ENCODE results near the gene RAB36.

The RAB36 gene

GRCh38 chr22:23103199-23103954 is 41.9 kb upstream of the RAB36 start:
- no peaks in the 10 kb centered on the region for H3K36me3 Mint-ChIP-seq (ENCODE audit: insufficient read depth)
- no peaks in the 10 kb centered on the region for H3K9me3 Mint-ChIP-seq
- no peak overlapping the region for H3K4me3 Mint-ChIP-seq
- H3K4me1 Mint-ChIP-seq = no peaks in the 10 kb centered on the region
- H3K27ac Mint-ChIP-seq (ENCODE audit: low read depth) = no peak overlapping the region
- ATAC-seq (replicated peaks; ENCODE audit: extremely low read depth, poor library complexity, severe bottlenecking) = no peak
- no peak for DNase-seq (ENCODE audit: low spot score in 2 of 2)
- no peaks in the 10 kb centered on the region for H3K27me3 Mint-ChIP-seq

DNA sequence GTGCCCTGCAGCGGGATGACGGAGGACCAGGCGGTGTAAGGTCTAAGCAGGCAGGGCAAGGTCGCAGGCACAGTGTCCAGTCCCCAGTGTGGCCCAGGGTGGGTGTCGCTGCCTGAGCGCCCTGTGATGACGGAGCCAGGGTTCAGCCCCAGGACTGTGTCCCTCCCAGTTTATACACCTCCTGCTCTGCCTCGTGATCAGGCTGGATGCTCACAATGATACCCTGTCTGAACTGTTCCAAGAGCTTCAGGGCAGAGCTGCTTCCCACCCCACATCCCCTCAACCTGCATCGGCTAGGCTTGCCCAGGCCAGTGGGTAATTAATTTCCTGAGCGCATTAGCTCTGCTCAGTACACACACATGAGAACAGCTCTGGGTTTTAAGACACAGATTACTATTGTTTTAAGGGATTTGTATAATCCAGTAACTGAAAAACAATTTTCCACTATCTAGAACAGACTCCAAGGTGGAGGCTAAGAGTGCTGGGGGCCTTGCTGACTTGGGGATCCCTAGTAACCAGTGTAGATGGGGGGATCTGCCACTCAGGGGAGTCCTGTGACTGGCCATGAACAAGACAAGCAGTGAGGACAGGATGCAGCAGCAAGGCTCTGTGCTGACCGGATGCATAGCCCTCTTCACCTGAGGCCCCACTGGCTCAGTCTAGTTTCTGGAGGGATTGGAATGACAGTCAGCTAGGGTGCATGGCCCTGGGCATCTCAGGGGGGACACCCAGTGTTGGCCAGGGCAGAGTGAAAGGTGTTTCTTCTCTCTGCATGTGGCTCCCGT is 40.9 kb upstream of the RAB36 start:
- ATAC-seq (replicated peaks; ENCODE audit: extremely low read depth, poor library complexity, severe bottlenecking) (no peak), DNase-seq (ENCODE audit: low spot score in 2 of 2) (no peak)
- Mint-ChIP-seq H3K36me3 (ENCODE audit: insufficient read depth) (no peaks in the 10 kb centered on the region), H3K4me3 (no peak overlapping the region), H3K4me1 (no peaks in the 10 kb centered on the region), H3K27me3 (no peaks in the 10 kb centered on the region), H3K27ac (ENCODE audit: low read depth) (no peak overlapping the region), H3K9me3 (no peaks in the 10 kb centered on the region)

- DNase-seq (ENCODE audit: low spot score in 2 of 2) (no peak), ATAC-seq (replicated peaks; ENCODE audit: extremely low read depth, poor library complexity, severe bottlenecking) (no peak)
- H3K4me1 Mint-ChIP-seq = no peaks in the 10 kb centered on the region
- no peak overlapping the region for H3K27ac Mint-ChIP-seq (ENCODE audit: low read depth)
- H3K4me3 Mint-ChIP-seq = no peak overlapping the region
- no peaks in the 10 kb centered on the region for H3K27me3 Mint-ChIP-seq
- H3K36me3 Mint-ChIP-seq (ENCODE audit: insufficient read depth) = no peaks in the 10 kb centered on the region
- no peaks in the 10 kb centered on the region for H3K9me3 Mint-ChIP-seq
These were observed 40.0 kb upstream of the RAB36 start for GRCh38 chr22:23105304-23105703.

DNA sequence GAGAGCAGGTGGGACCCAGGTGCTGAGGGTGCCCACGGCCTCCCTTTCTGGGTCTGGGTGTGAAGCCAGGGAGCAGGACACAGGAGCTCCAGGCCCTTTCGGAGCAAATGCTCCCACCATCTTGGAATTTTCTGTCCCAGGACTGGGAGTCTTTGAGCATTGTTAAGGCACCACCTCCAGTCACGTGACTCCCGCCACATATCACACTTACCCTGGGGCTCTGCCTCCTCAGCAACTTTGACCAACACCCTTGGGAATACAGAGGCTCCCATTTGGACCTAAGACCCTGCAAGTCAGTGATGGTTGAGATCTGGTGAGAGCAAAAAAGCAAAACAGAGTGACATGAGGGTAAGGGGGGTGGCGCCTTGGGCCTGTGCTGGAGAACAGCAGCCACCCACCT is 39.4 kb upstream of the RAB36 start:
- no peak for DNase-seq (ENCODE audit: low spot score in 2 of 2)
- Mint-ChIP-seq H3K9me3 (no peaks in the 10 kb centered on the region), H3K27ac (ENCODE audit: low read depth) (no peak overlapping the region), H3K27me3 (no peaks in the 10 kb centered on the region), H3K36me3 (ENCODE audit: insufficient read depth) (no peaks in the 10 kb centered on the region), H3K4me3 (no peak overlapping the region), H3K4me1 (no peaks in the 10 kb centered on the region)
- ATAC-seq (replicated peaks; ENCODE audit: extremely low read depth, poor library complexity, severe bottlenecking) = no peak

DNA sequence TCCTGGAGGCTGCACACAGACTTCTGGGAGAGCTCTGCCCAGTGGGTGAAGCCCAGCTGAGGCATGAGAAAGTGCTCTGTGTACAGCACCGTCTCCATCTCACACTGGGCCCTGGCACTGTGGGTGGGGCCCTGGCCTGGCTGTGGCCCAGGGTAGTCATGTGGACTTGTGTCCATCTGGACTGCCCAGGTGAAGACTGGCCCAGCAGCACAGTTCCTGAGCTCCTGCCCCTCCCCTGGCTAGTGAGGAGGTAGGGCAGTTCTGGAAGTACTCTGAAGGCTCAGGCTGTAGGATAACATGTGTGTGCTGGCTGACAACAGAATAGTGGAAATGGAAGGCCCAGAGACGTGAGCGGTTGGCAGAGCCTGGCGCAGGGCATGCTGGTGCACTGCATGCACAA is 38.9 kb upstream of the RAB36 start:
- H3K9me3 Mint-ChIP-seq = no peaks in the 10 kb centered on the region
- H3K36me3 Mint-ChIP-seq (ENCODE audit: insufficient read depth) = no peaks in the 10 kb centered on the region
- no peaks in the 10 kb centered on the region for H3K4me1 Mint-ChIP-seq
- no peak overlapping the region for H3K4me3 Mint-ChIP-seq
- no peak for ATAC-seq (replicated peaks; ENCODE audit: extremely low read depth, poor library complexity, severe bottlenecking)
- no peak for DNase-seq (ENCODE audit: low spot score in 2 of 2)
- H3K27me3 Mint-ChIP-seq = no peaks in the 10 kb centered on the region
- H3K27ac Mint-ChIP-seq (ENCODE audit: low read depth) = no peak overlapping the region

DNA sequence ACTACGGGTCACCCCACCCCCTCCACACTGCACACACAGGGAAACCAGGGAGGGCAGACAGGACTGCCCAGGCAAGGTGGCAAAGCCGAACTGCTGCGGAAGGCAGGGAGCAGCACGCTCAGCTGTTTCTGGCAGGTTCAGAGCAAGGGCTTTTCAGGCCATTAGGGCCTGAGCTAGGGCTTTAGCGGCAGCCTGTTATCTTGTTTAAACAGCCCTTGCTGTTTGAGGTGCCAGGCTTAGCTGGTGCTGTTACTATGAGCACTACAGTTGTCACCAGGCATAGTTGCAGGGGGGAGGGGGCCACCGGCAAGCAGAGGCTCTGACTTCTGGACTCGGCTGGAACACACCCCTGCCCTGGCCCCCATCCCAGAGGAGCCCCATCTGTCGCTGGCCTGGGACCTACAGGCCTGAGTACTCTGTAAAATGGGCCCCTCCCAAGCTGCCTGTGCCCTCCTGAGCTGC is 38.3 kb upstream of the RAB36 start:
- H3K27ac Mint-ChIP-seq (ENCODE audit: low read depth) = no peak overlapping the region
- no peaks in the 10 kb centered on the region for H3K36me3 Mint-ChIP-seq (ENCODE audit: insufficient read depth)
- no peaks in the 10 kb centered on the region for H3K9me3 Mint-ChIP-seq

GRCh38 chr22:23107487-23108248 is 37.6 kb upstream of the RAB36 start:
- Mint-ChIP-seq H3K36me3 (ENCODE audit: insufficient read depth) (no peaks in the 10 kb centered on the region), H3K4me3 (no peak overlapping the region), H3K27me3 (no peaks in the 10 kb centered on the region), H3K27ac (ENCODE audit: low read depth) (no peak overlapping the region), H3K4me1 (no peaks in the 10 kb centered on the region), H3K9me3 (no peaks in the 10 kb centered on the region)
- DNase-seq (ENCODE audit: low spot score in 2 of 2) = no peak
- ATAC-seq (replicated peaks; ENCODE audit: extremely low read depth, poor library complexity, severe bottlenecking) = no peak

More for the DNA sequence above, 38.3 kb upstream of the RAB36 start:
- H3K4me1 Mint-ChIP-seq = no peaks in the 10 kb centered on the region
- DNase-seq (ENCODE audit: low spot score in 2 of 2) (no peak), ATAC-seq (replicated peaks; ENCODE audit: extremely low read depth, poor library complexity, severe bottlenecking) (no peak)
- H3K27me3 Mint-ChIP-seq = no peaks in the 10 kb centered on the region
- no peak overlapping the region for H3K4me3 Mint-ChIP-seq

DNA sequence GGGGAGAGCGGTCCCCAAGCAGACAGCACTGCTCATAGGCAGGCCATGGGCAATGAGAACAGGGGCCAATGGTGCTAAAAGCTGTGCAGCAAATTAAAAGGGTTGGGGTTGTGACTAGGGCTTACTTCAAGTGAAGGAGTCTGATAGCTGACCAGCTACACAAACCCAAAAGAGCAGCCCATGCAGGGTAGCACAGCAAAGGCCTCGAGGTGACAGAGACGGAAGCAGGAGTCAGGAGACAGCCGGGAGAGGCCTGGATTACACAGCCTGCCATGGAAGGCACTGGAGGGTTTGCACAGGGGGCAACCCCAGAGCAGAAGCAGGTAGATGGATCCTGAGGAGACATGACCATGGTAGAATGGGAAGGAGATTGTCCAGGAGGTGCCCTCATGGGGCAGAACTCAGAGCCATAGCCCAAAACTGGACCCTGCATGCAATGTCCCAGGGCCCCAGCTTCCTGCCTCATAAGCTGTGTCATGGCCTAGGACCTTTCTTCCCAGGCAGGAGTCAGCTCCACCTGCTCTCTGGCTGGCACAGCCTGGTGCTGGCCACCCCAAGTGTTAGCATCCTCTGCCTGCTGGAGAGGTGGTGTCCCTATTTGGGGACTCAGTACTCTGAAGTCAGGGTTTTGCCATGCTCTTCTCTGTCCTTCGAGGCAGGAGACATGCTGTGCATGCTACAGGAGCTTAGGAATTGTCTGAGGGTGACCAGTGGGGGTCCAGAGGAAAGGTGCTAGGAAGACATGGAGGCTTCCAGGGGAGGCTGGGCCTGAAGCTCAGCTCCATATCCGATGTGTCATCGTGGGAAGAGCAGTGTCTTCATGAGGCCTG is 36.8 kb upstream of the RAB36 start:
- H3K4me3 Mint-ChIP-seq = no peak overlapping the region
- H3K9me3 Mint-ChIP-seq = no peaks in the 10 kb centered on the region
- no peaks in the 10 kb centered on the region for H3K4me1 Mint-ChIP-seq
- DNase-seq (ENCODE audit: low spot score in 2 of 2) (no peak), ATAC-seq (replicated peaks; ENCODE audit: extremely low read depth, poor library complexity, severe bottlenecking) (no peak)
- H3K36me3 Mint-ChIP-seq (ENCODE audit: insufficient read depth) = no peaks in the 10 kb centered on the region
- no peaks in the 10 kb centered on the region for H3K27me3 Mint-ChIP-seq
- no peak overlapping the region for H3K27ac Mint-ChIP-seq (ENCODE audit: low read depth)

DNA sequence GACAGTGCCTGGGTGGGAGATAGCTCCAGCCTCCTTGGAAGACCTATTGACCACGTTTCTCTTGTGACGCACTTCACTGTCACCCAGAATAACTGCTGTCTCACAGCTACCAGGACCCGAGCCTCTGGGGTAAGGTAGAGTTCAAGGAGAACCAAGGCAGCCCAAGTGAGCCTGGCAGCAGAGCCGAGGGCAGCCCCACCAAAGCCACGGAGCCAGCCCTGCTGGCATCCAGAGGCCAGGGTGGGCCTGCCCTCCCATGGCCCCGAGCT is 36.3 kb upstream of the RAB36 start:
- no peak for ATAC-seq (replicated peaks; ENCODE audit: extremely low read depth, poor library complexity, severe bottlenecking)
- Mint-ChIP-seq H3K36me3 (ENCODE audit: insufficient read depth) (no peaks in the 10 kb centered on the region), H3K27me3 (no peaks in the 10 kb centered on the region), H3K4me3 (no peak overlapping the region), H3K9me3 (no peaks in the 10 kb centered on the region), H3K27ac (ENCODE audit: low read depth) (peak overlapping the region; percentile 79), H3K4me1 (no peaks in the 10 kb centered on the region)
- no peak for DNase-seq (ENCODE audit: low spot score in 2 of 2)

- Mint-ChIP-seq H3K9me3 (no peaks in the 10 kb centered on the region), H3K27ac (ENCODE audit: low read depth) (peak overlapping the region; percentile 79), H3K27me3 (no peaks in the 10 kb centered on the region), H3K36me3 (ENCODE audit: insufficient read depth) (no peaks in the 10 kb centered on the region), H3K4me3 (no peak overlapping the region), H3K4me1 (no peaks in the 10 kb centered on the region)
- DNase-seq (ENCODE audit: low spot score in 2 of 2) = no peak
- no peak for ATAC-seq (replicated peaks; ENCODE audit: extremely low read depth, poor library complexity, severe bottlenecking)
These were observed 35.8 kb upstream of the RAB36 start for GRCh38 chr22:23109441-23109978.

GRCh38 chr22:23110190-23110921 is 34.9 kb upstream of the RAB36 start:
- DNase-seq (ENCODE audit: low spot score in 2 of 2) = no peak
- no peaks in the 10 kb centered on the region for H3K27me3 Mint-ChIP-seq
- H3K9me3 Mint-ChIP-seq = no peaks in the 10 kb centered on the region
- no peak overlapping the region for H3K27ac Mint-ChIP-seq (ENCODE audit: low read depth)
- no peaks in the 10 kb centered on the region for H3K36me3 Mint-ChIP-seq (ENCODE audit: insufficient read depth)
- H3K4me1 Mint-ChIP-seq = no peaks in the 10 kb centered on the region
- ATAC-seq (replicated peaks; ENCODE audit: extremely low read depth, poor library complexity, severe bottlenecking) = no peak
- no peak overlapping the region for H3K4me3 Mint-ChIP-seq
